Activated T-cell treated with anti-CD3 and anti-CD28 coated beads, Interleukin-2, amount 50 U/mL, for 24 hours (primary cell): ENCODE measurements around the gene LRRC2.
A peak's percentile ranks its signal among the peaks of the same experiment; 100 is the strongest.

Source experiments
- DNase-seq: peaks from one replicate; pipeline ENCODE4 v3.0.0-alpha.2; 2020
- H3K27ac Mint-ChIP-seq: 2 replicates; pipeline ENCODE4 v1.8.0; 2020; ENCODE audit warnings: mild to moderate bottlenecking, mixed read lengths
- H3K27me3 Mint-ChIP-seq: 2 replicates; pipeline ENCODE4 v1.8.0; 2020; ENCODE audit warnings: mixed read lengths
- H3K36me3 Mint-ChIP-seq: 2 replicates; pipeline ENCODE4 v1.8.0; 2020; ENCODE audit warnings: low read depth, mixed read lengths
- H3K4me1 Mint-ChIP-seq: 2 replicates; pipeline ENCODE4 v1.8.0; 2020; ENCODE audit warnings: low read depth, mixed read lengths
- H3K4me3 Mint-ChIP-seq: 2 replicates; pipeline ENCODE4 v1.8.0; 2020; ENCODE audit warnings: mild to moderate bottlenecking, moderate library complexity, mixed read lengths
- H3K9me3 Mint-ChIP-seq: 2 replicates; pipeline ENCODE4 v1.8.0; 2020; ENCODE audit warnings: mixed read lengths

Gene LRRC2, protein sequence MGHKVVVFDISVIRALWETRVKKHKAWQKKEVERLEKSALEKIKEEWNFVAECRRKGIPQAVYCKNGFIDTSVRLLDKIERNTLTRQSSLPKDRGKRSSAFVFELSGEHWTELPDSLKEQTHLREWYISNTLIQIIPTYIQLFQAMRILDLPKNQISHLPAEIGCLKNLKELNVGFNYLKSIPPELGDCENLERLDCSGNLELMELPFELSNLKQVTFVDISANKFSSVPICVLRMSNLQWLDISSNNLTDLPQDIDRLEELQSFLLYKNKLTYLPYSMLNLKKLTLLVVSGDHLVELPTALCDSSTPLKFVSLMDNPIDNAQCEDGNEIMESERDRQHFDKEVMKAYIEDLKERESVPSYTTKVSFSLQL

DNA sequence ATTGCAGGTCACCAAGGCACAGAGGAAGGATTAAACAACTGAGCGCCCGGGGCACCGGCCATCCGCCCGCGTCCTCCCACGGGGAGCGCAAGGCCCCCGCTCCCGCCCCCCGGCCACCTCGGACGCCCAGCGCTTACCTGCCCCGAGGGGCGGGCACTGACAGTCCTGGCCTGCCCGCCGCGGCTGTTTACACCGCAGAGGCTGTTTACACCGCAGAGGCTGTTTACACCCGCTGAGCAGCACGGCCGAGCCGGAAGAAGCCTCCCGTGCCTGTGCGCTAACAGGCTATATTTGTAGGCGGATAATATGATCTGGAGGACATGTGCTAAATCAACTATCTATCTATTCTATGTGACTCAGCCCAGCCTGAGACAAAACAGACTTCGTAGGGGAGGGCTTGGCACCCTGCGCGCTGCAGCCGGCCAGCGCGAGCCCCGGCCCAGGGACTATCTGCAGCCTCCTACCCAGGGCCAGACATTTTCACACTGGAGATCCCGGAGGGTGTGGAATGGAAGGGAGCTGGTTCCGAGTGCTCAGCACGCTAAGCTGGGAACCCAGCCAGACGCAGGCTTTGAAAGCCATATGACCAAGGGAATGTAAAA lies at the start of gene LRRC2:
Gene LRRC2, minus strand, starts transcription at position 263 of the 602 bp plus-strand sequence. CDS start 14,711 bp downstream, outside the sequence.
- peak; percentile 51 for DNase-seq
- H3K27ac Mint-ChIP-seq = no peak within 1 kb of the TSS
- H3K36me3 Mint-ChIP-seq = no peaks in the 10 kb centered on the region
- peaks cover 28% of the 10 kb centered on the region for H3K27me3 Mint-ChIP-seq
- peaks cover 15% of the 10 kb centered on the region for H3K4me1 Mint-ChIP-seq
- peak within 1 kb of the TSS; percentile 68 for H3K4me3 Mint-ChIP-seq
- no peaks in the 10 kb centered on the region for H3K9me3 Mint-ChIP-seq

DNA sequence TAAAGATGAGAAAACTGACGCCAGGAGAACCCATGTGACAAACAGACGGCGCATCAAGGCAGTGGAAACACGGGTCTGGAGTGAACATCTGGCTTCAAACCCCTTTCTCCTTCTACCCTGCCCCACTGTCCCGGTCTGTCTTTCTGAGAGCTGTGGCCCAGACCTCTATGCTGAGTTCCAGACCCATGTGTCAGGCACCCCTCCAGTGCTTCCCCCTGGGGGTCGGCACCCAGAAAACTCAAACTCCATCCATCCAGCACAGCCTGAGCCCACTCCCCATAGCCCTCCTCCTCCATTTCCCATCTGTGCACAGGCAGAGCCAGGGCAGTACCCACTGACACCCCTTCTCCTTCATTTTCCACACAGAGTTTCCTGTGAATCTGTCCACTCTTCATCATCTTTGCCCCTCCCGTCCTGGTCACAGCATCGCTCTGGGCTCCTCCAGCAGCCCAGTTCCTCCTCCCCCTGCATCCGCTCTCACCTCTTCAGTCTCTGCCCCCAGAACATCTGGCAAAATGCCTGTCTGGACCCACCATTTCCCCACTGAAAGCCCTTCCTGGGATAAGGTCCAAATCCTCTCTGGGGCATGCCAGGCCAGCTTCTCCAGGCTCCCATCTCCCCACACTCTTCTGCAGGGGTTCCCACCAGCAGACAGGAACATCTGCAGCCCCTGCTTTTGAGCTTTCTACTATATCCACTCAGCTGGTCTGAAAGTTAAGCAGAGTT lies 49.1 kb upstream of the LRRC2 start:
- no peaks in the 10 kb centered on the region for H3K36me3 Mint-ChIP-seq
- DNase-seq = no peak
- H3K4me3 Mint-ChIP-seq = no peak overlapping the region
- peaks cover 30% of the 10 kb centered on the region for H3K27me3 Mint-ChIP-seq
- no peaks in the 10 kb centered on the region for H3K4me1 Mint-ChIP-seq
- H3K27ac Mint-ChIP-seq = no peak overlapping the region
- no peaks in the 10 kb centered on the region for H3K9me3 Mint-ChIP-seq

DNA sequence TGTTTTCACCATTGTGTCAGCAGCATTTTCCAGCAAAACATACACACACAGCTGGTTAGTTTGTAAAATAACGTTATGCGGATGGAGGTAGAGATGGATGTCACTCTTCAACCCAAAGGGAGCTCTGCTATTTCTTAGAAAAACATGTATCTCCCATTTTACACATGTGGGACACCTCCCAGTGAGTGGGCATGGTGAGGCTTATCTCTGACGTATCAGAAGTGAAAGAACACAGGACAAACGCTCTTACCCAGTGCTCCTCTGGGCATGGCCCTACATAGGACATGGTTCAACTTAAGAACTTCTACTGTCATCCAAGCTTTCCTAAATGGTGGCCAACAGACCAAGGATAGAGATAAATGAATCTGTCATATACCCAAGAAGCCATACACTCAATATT lies 48.3 kb upstream of the LRRC2 start:
- peaks cover 27% of the 10 kb centered on the region for H3K27me3 Mint-ChIP-seq
- no peak overlapping the region for H3K27ac Mint-ChIP-seq
- H3K4me3 Mint-ChIP-seq = no peak overlapping the region

DNA sequence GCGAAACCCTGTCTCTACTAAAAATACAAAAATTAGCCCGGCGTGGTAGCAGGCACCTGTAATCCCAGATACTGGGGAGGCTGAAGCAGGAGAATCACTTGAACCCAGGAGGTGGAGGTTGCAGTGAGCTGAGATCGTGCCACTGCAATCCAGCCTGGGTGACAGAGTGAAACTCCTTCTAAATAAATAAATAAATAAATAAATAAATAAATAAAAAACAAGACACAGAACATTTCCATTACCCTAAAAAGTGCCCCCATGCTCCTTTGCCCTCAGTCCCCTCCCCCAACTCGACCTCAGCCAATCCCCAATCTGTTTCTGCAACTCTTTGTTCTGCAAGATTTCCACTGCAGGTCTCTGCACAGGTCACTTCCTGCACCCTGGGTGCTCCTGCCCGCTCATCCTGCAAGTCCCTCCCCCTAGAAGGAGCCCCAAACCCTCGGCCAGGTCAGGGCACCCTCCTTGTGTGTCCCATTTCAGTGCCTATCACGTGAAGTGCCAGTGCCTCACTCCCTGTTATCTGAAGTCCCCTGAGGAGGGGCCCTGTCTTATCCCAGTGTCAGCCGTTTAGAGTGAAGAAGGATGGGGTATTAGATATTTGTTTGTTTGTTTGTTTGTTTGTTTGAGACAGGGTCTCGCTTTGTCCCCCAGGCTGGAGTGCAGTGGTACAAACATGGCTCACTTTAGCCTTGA lies 47.4 kb upstream of the LRRC2 start:
- Mint-ChIP-seq H3K27me3 (peaks cover 21% of the 10 kb centered on the region), H3K4me3 (no peak overlapping the region), H3K27ac (no peak overlapping the region), H3K4me1 (no peaks in the 10 kb centered on the region), H3K9me3 (no peaks in the 10 kb centered on the region), H3K36me3 (no peaks in the 10 kb centered on the region)
- DNase-seq = no peak

More for the DNA sequence above, 48.3 kb upstream of the LRRC2 start:
- Mint-ChIP-seq H3K36me3 (no peaks in the 10 kb centered on the region), H3K4me1 (no peaks in the 10 kb centered on the region), H3K9me3 (no peaks in the 10 kb centered on the region)
- DNase-seq = no peak

DNA sequence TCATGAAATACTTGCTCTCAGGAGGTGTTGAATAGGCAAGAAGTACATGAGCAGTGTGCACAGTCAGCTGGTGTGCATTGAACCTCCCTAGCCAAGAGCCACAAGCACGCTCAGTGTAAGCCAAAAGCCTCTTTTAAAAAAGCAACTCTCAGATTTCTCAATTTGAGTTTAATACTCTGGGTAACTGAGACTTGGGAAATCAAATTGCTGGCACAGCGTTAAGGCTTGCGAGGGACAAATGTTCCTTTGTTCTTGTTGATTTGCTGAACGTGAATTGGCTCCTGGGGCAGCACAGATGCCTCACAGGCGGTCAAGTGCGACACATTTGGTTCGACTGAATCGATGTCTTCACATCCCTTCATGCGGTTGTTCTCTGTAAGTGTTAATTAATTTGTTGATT lies 46.2 kb upstream of the LRRC2 start, which contains the start of gene FAM240A:
Gene FAM240A, plus strand, starts transcription at position 202 of the 400 bp plus-strand sequence. Its CDS starts 159 bp downstream, at position 361.
- Mint-ChIP-seq H3K9me3 (no peaks in the 10 kb centered on the region), H3K27me3 (peaks cover 19% of the 10 kb centered on the region), H3K4me3 (no peak within 1 kb of the TSS), H3K36me3 (no peaks in the 10 kb centered on the region), H3K27ac (no peak within 1 kb of the TSS), H3K4me1 (no peaks in the 10 kb centered on the region)
- DNase-seq = no peak

DNA sequence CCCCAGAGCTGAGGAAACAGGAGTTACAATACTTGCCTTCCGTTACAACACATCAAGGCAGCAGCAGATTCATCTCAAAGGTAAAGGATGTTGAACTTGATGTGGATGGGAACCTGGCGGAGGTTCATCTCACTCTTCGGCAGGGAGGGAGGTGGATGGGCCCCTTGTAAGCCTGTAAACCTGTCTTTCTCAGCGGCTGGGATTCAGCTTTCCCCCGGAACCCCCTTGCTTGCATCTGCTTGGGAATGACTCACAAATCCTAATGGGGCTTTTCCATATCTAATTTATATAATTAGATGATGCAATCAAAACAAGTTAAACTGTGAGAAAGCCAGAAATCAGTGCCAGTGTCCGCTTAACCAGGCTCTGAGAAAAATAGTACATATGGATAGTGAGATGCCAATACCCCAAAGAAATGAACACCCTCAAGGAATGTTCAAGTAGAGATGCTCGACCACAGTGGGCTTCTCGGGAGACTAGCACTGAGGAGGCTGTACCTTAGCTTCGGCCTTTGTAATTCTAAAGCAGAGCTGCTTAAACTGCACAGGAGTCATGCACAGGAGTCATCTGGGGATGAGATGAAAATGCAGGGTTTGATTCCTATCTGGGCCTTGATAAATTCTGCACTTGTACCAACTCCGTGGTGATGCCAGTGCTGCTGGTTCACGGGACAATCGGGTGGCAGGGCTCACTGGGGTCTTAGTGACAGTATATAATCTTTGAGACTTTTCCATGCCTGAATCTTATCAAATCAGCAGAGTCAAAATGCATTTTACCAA lies 44.0 kb upstream of the LRRC2 start:
- Mint-ChIP-seq H3K4me1 (no peaks in the 10 kb centered on the region), H3K9me3 (no peaks in the 10 kb centered on the region), H3K4me3 (no peak overlapping the region), H3K27ac (no peak overlapping the region), H3K27me3 (peaks cover 9% of the 10 kb centered on the region), H3K36me3 (no peaks in the 10 kb centered on the region)
- no peak for DNase-seq

DNA sequence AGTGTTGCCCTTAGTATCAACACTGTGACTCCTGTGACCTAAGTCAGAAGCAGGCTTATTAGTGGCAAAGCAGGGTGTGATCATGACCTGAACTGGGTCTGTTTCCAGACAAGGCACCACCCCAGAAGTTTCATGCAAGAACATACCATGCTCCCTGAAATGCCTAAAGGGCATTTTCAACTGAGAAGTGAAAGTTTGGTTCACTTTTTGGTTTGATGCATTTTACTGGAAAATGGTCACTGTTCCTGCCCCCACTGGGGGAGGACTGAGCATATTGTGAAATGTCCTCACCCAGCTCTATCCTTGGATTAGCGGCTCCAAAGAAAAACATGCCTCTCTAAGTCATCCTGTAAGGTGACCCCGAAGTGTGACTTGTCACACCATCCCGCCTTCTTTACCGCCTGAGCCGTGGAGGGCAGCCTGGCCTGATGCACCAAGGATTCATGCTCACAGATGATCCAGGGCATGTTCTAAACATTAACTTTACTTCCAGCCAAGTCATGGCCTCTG lies 43.2 kb upstream of the LRRC2 start:
- H3K27me3 Mint-ChIP-seq = peaks cover 8% of the 10 kb centered on the region
- H3K4me3 Mint-ChIP-seq = no peak overlapping the region
- no peaks in the 10 kb centered on the region for H3K9me3 Mint-ChIP-seq
- H3K36me3 Mint-ChIP-seq = no peaks in the 10 kb centered on the region
- H3K4me1 Mint-ChIP-seq = no peaks in the 10 kb centered on the region
- H3K27ac Mint-ChIP-seq = no peak overlapping the region
- no peak for DNase-seq

DNA sequence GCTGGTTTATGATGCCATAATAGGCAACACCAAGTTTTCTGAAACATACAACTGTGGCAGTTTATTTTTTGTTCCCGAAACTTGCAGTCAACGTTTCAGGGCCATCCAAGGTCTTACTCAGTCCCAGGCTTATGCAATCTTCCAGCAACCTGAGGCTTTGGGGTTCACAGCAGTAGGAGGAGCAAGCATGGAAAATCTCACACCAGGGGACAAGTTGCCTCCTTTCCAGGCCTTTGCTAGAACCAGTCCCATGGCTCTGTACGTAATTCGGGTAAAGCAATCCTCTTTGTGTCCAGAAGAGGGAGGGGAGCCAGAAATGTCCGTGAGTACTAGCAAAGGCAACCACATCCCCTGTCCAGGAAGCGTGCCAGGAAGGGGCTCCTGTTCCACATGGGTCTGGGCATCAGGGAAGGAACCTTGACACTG lies 41.5 kb upstream of the LRRC2 start:
- Mint-ChIP-seq H3K4me1 (no peaks in the 10 kb centered on the region), H3K27ac (no peak overlapping the region), H3K27me3 (peaks cover 6% of the 10 kb centered on the region), H3K9me3 (no peaks in the 10 kb centered on the region), H3K36me3 (no peaks in the 10 kb centered on the region), H3K4me3 (no peak overlapping the region)
- DNase-seq = no peak

DNA sequence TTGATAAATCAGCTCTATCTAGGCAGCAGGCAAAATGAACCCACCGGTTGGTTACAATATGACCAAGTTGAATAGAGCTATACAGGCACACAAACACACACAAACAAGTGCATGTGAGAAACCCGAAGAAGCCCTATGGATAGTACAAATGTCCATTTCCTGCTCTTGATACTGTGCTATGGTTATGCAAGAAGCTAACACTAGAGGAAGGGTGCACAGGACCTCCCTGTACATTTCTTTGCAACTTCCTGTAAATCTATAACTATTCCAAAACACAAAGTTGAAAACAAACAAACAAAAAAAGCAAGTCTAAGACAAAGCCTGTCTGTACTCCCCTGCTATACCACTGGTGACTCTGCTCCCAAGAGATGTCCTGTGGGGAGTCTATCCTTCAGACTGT lies 38.0 kb upstream of the LRRC2 start:
- no peak for DNase-seq
- no peak overlapping the region for H3K4me3 Mint-ChIP-seq
- no peak overlapping the region for H3K27ac Mint-ChIP-seq
- no peaks in the 10 kb centered on the region for H3K27me3 Mint-ChIP-seq
- no peaks in the 10 kb centered on the region for H3K36me3 Mint-ChIP-seq
- H3K4me1 Mint-ChIP-seq = no peaks in the 10 kb centered on the region
- H3K9me3 Mint-ChIP-seq = no peaks in the 10 kb centered on the region

DNA sequence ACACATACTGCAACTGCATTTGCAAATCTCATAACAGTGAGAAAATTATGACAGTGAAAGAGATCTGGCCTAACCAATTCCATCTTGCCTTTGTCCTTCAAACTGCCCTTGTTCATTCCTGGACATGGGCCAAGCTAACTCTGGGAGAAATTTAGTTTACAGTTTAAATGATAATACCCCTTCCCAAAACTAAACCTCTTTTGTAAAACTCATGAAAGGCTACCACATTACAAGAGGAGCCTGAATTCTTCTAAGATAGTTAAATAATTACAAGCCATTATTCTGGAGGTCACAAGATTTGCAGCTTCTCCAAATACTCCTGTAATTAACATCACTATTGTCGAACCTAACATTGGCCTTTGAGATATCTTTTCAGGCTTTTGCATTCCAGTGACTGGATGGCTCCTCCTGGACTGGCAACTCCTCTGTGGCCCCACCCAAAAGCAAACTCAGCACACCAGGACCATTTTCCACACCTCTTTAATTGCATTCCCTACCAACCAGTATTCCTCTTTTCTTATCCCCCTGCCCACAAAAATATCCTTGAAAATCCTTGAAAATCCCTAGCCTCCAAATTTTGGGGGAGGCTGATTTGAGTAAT lies 37.4 kb upstream of the LRRC2 start:
- Mint-ChIP-seq H3K27ac (no peak overlapping the region), H3K36me3 (no peaks in the 10 kb centered on the region), H3K4me3 (no peak overlapping the region), H3K4me1 (no peaks in the 10 kb centered on the region), H3K9me3 (no peaks in the 10 kb centered on the region), H3K27me3 (no peaks in the 10 kb centered on the region)
- no peak for DNase-seq

DNA sequence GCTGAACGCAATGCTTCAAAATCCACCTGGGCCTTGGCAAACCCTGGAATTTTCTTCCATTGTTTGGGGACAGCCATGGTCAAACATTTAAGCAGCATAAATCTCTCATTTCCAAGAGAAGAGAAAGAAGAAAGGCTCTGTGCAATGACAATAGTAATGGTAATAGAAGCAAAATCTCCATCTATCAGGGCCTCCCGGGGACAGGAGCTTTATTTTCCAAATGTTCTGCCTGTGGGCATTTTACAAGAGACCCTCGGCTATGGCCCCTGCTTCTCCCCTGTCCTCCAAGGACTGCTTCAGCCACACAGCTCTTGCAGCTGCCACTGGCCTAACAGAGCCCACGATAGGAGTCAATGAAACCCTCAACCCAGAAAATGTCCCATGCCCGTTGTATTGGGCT lies 33.5 kb upstream of the LRRC2 start:
- no peaks in the 10 kb centered on the region for H3K4me1 Mint-ChIP-seq
- no peak for DNase-seq
- no peak overlapping the region for H3K4me3 Mint-ChIP-seq
- no peaks in the 10 kb centered on the region for H3K9me3 Mint-ChIP-seq
- no peak overlapping the region for H3K27ac Mint-ChIP-seq
- no peaks in the 10 kb centered on the region for H3K27me3 Mint-ChIP-seq
- H3K36me3 Mint-ChIP-seq = no peaks in the 10 kb centered on the region

DNA sequence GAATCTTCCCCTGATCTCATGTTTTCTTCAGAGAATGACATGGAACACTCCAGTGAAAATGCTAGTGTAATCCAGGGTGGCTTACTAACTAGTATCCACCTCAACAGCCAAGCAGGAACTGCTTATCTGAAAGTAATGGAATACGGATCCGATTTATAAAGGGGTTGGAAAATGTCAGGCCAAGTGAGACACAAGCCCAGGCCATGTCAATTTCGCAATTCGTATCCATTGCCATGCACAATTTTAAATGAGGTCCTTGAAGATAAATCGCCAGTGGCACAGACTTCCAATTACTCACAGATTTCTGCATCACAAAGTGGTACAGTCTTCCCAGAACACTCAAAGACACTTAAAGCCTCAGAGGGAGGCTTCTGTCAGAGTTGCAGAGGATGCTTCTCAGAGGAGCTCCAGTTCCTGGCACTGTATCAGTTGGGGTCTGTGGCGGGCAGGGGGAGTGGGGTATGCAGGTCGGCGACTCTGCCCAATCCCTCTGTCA lies 29.8 kb upstream of the LRRC2 start:
- Mint-ChIP-seq H3K27ac (no peak overlapping the region), H3K27me3 (no peaks in the 10 kb centered on the region), H3K9me3 (no peaks in the 10 kb centered on the region), H3K4me1 (no peaks in the 10 kb centered on the region), H3K4me3 (no peak overlapping the region), H3K36me3 (no peaks in the 10 kb centered on the region)
- DNase-seq = no peak

DNA sequence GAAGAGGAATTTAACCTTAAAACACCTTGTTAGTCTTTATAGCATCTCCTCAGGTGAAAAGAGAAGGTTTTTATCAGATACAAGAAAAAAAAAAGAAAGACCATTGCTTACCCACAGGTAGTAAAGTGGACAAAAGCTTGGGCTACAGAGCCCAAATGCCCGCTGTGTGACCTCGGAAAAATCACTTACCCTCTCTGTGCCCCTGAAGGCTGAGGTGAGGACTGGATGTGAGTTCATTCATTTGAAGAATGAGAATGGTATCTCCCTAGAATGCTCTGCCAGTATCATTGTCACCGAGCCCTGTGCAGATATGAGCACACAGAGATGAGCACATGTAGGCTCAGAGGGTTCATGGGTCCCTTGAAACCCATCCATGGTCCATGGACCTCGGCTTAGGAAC lies 28.6 kb upstream of the LRRC2 start:
- H3K4me3 Mint-ChIP-seq = no peak overlapping the region
- H3K27me3 Mint-ChIP-seq = no peaks in the 10 kb centered on the region
- no peaks in the 10 kb centered on the region for H3K4me1 Mint-ChIP-seq
- H3K27ac Mint-ChIP-seq = no peak overlapping the region
- no peaks in the 10 kb centered on the region for H3K9me3 Mint-ChIP-seq
- DNase-seq = no peak
- no peaks in the 10 kb centered on the region for H3K36me3 Mint-ChIP-seq
